ENCODE measurements around the gene CARM1.
"Not testable (repeated sequence)": the region's sequence is repeated elsewhere in the genome, so short reads cannot be mapped to it uniquely, and the experiment has no call there.

The CARM1 gene

DNA sequence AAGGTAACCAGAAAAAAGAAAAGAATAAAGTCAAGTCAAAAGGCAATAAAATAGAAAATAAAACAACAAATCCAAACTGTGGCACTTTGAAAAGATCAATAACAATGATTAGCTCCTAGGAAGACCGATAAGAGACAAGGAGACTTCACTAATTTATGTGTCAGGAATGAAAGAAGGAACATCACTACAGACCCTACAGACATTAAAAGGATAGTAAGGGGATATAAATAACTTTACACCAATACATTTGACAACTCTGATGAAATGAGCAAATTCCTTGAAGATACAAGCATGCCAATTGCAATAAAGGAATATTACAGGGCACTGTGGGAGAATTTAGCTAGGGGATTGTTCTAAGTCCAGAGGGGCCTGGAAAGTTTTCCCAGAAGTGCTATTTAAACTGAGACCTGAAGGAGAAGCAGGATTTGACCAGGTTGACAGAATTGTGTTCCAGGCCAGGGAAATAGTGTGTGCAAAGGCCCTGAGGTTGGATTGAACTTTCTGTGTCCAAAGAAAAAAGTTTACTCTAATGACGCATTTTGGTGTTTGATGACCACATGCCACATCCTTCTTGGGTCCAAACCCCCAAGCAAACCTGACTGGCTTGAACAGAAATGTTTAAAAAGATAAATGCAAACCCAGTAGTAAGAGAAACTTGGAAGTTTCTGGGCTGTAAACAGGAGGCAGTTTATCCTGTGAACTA, 24.7 kb upstream of the CARM1 start:
- no peak for DNase-seq (ENCODE audit: low read depth)

DNA sequence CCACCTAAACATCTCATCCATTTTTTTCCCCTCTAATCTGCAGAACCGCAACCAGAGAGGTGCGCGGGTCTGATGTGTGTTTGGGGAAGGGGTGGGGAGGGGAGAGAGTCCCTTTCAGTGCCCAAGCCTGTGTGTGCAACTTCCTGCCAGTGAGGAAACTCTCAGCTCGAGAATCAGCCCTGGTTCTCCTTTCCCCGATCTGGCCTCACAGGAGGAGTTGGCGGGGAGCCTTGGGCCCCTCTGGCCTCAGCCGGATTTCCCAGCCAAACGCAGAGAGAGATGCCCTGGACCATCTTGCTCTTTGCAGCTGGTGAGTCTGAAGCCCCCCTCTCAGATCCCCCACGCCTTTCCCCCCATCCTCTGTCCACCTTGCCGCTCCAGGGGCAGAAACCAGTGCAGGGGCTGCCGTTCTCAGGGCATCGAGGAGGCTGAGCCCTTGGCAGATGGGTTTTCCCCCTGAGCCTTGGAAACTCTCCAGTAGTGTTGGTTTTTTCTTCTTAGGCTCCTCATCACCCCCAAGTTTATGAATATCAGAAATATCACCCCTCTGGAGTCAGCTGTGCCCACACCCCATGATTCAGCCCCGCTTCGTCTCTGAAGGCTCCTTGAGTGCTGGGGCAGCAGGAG, 23.0 kb upstream of the CARM1 start, which contains the start of gene C19orf38:
Gene C19orf38 (plus strand): TSS at position 186 of the 627 bp plus-strand sequence. CDS start 94 bp downstream, at position 280.
- no peak for DNase-seq (ENCODE audit: low read depth)

DNA sequence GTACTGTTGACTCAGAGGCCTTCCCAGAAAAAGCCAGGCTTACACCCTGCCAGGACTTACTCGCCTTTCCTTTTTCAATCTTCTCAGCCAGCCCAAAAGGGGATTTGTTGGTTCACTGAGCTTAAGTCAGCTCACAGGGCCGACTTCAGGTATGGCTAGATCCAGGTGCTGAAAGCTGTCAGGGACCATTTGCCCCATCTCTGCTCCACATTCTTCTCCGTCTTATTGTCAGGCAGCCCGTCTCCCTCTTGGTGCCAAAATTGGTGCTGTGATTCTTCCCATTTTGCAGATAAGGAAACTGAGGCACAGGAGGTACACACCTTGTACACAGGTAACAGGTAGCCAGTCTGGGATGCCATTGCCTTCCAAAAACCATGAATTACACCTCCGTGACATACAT, 20.7 kb upstream of the CARM1 start:
- DNase-seq (ENCODE audit: low read depth) = no peak

DNA sequence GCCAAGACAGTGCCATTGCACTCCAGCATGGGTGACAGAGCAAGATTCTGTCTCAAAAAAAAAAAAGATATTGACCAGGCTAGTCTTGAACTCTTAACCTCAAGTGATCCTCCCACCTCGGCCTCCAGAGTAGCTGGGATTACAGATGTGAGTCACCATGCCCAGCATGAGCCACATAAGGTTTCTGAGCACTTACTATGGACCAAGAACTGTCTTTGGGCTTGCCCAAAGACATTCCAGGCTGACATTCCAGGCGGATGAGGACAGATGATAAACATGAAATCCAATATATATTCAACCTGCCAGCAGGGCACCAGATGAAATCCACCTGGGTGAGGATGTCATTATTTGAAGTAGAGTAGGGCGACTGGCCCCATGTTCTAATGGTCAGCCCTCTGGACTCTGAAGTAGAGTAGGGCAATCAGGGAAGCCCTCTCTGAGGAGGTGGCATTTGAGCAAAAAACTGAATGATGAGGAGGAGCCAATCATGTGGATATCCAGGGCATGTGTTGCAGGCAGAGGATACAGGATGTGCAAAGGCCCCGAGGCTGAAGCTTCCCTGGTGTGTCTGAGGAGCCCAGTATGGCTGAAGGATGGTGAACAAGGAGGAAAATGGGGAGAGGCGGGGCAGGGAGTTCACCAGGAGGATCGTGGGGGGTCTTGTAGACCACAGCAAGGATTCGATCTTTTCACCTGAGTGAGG, 19.1 kb upstream of the CARM1 start:
- DNase-seq (ENCODE audit: low read depth) = no peak

DNA sequence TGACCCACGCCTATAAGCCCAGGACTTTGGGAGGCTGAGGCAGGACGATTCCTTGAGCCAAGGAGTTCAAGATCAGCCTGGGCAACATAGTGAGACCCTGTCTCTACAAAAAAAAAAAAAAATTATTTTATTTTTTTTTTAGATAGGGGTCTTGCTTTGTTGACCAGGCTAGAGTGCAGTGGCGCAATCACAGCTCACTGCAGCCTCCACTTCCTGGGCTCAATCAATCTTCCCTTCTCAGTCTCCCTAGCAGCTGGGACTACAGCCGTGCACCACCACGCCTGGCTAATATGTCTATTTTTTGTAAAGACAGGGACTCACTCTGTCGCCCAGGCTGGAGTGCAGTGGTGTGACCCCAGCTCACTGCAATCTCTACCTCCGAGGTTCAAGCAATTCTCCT, 18.4 kb upstream of the CARM1 start:
- DNase-seq (ENCODE audit: low read depth) = no peak

DNA sequence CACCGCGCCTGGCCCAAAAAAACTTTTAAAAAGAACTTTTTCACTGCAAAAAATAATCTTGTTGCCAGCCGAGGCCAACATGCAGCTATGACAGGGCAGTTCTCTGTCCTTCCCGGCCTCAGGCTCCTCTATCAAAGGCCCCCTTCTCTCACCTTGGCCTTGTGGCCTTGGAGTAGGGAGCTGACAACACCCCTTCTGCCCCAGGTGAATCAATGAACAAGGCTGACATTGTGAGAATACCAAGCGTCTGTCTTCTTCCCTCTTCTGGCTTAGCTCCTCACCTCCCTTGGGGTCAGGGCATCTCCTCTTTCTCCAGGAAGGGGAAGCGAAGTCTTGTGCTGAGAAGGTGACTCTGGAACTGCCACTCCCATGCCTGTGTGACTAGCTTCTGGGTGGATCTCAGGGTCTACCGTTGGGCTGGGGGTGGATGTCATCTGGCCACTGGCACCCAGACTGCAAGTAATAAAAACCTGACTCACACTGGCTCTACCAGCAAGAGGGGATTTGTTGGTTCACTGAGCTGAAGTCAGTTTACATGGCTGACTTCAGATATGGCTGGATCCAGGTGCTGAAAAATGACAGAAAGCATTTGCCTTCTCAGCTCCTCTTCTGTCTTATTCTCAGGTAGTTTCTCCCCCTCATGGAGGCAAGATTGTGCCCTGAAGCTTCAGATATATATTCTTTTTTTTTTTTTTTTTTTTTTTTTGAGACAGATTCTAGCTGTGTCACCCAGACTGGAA, 16.8 kb upstream of the CARM1 start:
- no peak for DNase-seq (ENCODE audit: low read depth)

DNA sequence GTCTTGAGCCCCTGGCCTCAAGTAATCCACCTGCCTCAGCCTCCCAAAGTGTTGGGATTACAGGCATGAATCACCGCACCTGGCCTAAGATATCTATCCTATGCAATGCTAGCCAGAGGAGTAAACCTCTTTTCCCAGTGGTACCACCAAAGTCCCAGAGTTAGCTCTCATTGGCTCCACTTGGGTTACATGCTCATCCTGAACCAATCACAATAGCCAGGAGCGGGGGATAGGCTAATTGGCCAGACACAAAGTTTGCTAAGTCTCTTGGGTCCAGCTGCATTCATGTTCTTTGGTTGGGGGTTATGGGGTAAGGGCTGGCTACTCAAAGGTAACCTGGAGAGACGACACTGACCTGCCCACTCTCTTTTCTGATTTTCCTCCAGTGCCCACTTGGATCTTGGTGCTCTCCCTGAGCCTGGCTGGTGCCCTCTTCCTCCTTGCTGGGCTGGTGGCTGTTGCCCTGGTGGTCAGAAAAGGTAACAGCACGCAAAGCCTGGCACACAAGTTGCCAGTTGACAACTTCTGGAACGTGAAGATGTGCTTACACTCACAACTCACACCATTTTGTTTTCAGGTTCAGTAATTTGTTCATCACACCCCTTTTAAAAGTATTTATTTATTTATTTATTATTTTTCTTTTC, 15.4 kb upstream of the CARM1 start:
- DNase-seq (ENCODE audit: low read depth) = no peak

DNA sequence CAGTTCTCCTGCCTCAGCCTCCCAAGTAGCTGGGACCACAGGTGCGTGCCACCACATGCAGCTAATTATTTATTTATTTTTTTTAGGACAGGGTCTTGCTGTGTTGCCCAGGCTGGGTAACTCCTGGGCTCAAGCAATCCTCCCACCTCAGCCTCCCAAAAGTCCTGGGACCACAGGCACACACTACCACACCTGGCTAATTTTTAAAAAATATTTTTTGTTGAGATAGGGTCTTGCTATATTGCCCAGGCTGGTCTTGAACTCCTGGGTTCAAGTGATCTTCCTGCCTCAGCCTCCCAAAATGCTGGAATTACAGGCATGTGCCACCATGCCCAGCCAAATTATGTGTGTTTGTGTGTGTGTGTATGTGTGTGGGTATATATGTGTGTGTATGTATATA, 14.5 kb upstream of the CARM1 start:
- not testable (repeated sequence) for DNase-seq (ENCODE audit: low read depth)

DNA sequence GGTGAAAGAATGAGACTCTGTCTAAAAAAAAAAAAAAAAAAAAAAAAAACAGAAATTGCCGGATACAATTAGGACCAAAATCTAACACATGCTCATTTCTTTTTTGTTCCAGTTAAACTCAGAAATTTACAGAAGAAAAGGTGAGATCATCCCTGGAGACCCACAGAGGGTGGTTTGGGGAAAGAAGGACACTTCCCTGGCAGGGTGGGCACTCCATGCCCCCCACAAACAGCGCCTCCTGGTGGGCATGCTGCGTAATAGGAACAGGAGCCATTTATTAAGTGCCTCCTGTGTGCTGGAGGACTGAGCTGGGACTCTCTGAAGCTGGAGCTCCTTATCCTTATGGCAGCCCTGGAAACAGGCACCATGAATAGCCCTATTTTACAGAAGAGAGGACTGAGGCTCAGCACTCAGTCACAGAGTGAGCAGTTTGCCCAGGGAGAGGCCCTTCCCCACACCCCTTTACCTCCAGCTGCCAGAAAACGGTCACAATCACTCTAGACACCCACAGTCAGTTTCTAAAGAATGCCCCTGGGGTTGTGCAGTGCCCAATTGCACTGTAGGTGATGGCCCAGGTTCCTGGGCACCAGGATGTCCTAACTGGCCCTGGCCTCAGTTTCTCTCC, 13.0 kb upstream of the CARM1 start:
- DNase-seq (ENCODE audit: low read depth) = no peak

DNA sequence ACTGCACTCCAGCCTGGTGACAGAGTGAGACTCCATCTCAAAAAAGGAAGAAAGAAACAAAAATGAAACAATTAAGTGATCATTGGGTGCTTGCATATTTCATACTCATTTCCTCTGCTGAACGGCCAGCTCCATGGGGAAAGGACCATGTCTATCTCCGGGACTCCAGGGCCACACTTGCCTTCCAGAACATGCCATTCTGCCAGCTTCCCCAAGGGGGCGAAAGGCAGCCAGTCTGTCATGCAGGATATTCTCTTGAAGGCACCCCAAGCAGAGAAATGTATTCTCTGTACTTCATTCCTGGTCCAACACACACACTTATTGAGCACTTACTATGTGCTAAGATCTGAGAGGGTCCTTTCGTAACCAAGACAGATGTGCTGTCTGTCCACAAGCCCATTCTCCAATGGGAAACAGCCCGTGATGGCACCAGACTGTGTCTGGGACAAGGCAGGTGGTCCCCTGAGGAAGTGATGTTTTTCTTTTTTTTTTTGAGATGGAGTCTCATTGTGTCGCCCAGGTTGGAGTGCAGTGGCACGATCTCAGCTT, 10.2 kb upstream of the CARM1 start:
- DNase-seq (ENCODE audit: low read depth) = no peak

DNA sequence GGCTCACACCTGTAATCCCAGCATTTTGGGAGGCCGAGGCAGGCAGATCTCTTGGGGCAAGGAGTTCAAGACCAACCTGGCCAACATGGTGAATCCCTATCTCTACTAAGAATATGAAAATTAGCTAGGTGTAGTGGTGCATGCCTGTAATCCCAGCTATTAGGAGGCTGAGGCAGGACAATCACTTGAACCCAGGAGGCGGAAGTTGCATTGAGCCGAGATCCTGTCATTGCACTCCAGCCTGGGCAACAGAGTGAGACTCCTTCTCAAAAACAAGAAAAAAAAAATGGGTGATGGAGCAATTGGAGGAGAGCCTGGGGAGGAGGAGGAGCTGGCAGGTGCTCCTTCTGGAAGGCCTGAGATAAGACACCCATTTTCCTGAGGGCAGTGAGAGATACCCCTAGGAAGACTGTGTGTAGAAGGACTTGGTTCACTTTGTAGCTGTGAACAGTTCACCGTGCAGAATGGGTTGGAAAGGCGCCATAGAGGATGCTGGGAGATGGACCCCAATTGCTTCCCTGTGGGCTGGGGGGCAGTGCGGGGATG, 8.7 kb upstream of the CARM1 start:
- no peak for DNase-seq (ENCODE audit: low read depth)

DNA sequence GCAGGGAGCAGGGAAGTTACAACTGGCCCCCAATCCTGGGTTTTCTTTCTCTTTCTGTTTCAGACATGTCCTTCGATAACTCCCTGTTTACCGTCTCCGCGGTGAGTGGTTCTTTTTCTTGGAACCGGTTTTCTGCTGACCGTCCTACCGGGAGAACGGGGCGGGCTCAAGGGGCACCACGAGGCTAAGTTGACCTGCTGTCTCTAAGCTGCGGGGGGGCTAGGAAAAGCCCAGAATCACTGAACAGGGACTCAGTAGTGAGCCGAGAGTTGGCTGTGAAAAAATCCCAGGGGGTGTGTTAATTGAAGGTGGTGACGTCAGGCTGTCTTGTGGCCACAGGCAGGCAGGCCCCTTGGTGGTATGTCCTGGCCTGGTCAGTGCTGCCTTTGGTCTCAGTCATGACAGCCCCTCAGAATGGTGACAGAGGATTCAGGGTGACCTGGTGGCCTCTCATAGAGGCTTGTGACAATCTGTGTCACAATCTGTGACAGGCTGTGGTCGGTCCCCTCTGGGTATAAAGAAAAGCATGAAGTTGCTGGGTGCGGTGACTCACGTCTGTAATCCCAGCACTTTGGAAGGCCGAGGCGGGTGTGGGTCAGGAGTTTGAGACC, 8.1 kb upstream of the CARM1 start:
- peak; percentile 77 for DNase-seq (ENCODE audit: low read depth)

DNA sequence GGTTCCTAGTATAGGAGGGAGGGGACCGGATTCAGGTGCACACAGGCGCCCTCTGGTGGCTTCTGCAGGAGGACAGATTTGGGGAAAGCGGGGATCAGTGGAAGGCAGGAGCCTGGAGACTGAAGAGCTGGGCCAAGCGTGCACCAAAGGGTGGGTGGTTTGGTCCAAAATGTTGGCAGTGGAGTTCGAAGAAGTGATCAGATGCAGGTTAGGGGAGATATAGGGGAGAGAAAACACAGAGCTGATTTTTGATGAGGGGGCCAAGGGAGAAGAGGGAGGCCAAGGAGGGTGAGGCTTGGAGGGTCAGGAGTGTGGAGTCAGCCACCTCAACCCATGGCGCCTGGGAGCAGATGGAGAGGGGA, 6.8 kb upstream of the CARM1 start:
- peak; percentile 65 for DNase-seq (ENCODE audit: low read depth)

DNA sequence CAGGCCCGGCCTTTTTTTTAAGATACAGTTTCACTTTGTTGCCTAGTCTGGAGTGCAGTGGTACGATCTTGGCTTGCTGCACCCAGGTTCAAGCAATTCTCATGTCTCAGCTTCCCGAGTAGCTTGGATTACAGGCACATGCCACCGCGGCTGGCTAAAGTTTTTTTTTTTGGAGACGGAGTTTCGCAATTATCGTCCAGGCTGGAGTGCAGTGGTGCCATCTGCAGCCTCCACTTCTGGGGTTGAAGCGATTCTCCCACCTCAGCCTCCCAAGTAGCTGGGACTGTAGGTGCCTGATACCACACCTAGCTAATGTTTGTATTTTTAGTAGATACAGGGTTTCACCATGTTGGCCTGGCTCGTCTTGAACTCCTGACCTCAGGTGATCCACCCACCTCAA, 4.9 kb upstream of the CARM1 start:
- no peak for DNase-seq (ENCODE audit: low read depth)

DNA sequence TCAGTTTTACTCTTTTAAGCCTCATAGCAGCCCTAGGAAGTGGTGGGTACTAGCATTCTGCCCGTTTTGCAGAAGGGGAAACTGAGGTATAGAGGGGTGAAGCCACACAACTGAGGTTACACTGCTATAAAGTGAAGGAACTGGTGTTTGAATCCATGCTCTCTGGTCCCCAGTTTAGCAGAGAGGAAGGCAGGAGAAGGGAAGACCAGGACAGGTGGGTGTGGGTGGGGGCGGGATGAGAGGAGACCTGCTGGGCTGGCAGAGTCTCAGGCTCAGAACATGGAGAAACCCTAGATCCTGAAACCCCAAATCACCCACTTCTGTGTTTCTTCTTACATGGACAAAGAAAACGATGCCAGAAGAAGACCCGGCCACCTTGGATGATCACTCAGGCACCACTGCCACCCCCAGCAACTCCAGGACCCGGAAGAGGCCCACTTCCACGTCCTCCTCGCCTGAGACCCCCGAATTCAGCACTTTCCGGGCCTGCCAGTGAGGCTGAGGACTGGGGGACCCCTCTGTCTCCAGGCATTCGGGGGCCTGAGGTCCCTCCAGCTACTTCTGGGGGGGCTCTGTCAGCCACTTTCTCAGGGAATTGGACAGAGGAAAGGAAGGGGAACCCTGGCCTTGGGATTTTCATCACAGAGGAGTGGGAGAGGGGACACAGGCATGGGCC, 2.3 kb upstream of the CARM1 start:
- DNase-seq (ENCODE audit: low read depth) = no peak

DNA sequence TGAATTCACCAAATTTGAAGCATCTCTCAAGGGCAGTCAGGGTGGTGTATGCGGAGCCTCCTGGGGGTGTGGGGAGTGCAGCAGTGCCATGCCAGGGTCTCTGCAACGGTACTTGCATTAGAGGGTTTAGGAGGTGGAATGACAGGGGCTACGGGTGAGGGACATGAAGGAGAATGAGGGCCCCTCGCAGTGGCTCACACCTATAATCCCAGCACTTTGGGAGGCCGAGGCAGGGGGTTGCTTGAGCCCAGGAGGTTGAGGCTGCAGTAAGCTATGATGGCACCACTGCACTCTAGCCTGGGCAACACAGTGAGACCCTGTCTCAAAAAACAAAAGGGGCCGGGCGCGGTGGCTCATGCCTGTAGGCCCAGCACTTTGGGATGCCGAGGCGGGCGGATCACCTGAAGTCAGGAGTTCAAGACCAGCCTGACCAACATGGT, 1.5 kb upstream of the CARM1 start:
- not testable (repeated sequence) for DNase-seq (ENCODE audit: low read depth)

DNA sequence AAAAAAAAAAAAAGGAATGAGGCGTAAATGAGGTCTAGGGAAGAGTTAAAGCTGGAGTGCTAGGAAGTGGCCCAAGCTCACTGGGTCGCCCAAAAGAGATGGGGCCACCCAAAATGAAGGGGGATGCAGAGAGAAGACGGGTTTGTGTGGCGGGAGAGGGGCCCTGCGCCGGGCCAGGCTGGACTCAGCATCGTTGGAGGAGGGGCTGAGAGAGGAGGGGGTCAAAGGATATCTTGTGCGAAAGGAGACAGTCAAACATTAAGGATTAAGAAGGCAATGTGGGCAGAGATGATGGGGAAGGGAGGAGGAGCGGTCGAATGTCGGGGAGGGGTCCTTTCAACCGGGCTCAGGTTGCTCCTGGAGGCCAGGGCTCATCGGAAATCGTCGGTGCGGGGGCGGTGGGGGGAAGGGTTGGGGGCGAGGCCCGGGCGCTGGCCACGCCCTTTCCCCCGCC, 825 bp upstream of the CARM1 start:
- DNase-seq (ENCODE audit: low read depth) = no peak

DNA sequence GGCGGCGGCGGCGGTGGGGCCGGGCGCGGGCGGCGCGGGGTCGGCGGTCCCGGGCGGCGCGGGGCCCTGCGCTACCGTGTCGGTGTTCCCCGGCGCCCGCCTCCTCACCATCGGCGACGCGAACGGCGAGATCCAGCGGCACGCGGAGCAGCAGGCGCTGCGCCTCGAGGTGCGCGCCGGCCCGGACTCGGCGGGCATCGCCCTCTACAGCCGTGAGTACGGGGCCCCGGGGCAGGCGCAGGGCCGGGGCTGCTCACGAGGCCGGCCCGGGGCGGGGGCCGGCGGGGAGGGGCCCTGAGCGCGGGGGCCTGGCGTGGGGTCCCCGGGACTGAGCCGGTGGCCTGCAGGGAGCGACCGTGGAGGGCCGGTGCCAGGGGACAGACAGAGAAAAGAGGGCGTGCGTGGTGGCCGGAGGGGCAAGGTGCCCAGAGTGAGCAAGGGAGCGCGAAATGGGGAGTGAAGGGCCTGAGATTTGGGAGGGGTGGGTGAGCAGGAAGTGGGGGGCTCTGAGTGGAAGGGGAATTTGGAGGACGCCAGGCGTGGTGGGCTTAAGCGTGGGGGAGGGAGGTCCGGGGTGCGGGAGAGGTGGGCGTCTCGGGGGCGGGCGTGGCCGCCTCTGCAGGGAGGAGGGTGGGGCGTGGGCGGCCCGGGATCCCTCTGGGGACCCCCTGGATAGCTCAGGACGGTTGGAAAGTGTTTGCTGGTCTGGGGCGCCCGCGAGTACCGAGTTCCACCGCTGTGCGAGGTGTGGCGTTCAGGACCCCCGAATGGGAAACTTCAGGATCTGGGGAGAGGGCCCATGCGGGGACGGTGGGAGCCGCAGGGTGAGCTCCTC, 575 bp downstream of the CARM1 start:
- no peak for DNase-seq (ENCODE audit: low read depth)

DNA sequence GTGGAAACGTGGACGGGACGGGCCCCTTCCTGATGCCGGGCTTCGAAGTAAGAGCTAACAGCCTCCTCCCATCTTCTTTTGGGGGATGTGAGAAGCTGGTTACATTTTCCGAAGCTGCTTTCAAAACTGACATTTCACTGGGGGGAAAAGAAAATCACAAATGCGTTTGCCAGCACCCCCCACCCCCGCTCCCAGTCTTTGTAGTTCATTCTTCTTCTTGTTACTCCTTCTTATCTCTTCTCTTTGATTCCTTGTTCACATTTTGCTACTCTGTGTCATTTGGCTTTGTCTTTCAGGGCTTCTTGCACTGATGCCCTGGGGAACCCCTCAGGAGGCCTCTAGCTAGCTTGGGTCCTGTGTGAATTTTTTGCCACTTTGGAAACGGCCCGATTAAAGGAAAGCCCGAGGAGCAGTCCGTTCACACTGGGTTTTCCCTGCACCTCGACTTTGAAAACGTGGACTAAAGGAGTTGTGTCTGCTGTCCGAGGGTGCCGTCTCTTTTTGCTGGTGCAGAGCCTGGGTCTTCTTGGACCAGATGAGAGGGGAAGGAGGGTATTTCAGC, 1.3 kb downstream of the CARM1 start:
- no peak for DNase-seq (ENCODE audit: low read depth)

All from stromal cell of bone marrow (primary cell).